Ovary (tissue), 3 donors: ENCODE data around the gene RAB3GAP1.

Source experiments
- CTCF ChIP-seq, 3 donors: fragments of 450-650 bp in 2 of 3; fragments of 200-600 bp in 1 of 3; IDR thresholded peaks; one replicate each; pipeline versions ENCODE4 v1.5.1 to v1.8.0; 2016 to 2022; ENCODE audit warnings: antibody characterized with exemption in 3 of 3, mild to moderate bottlenecking in 1 of 3
- EP300 ChIP-seq: sonication (generic); formaldehyde crosslinking; IDR thresholded peaks from one replicate; pipeline ENCODE4 v1.6.1; 2017; ENCODE audit warnings: antibody characterized with exemption
- POLR2A ChIP-seq: fragments of 450-650 bp; IDR thresholded peaks from one replicate; pipeline ENCODE4 v1.6.1; 2017; ENCODE audit warnings: antibody characterized with exemption, mild to moderate bottlenecking, moderate library complexity
- donor health status: DM: no; HTN: no; CAD: no.

GRCh38 chr2:135074216-135074615 is 22.1 kb downstream of the RAB3GAP1 start:
- TF ChIP-seq CTCF (IDR thresholded peaks at IDR 0.05) (no peak), EP300 (no peak), POLR2A (no peak)
